Ishikawa (cell line): ENCODE measurements around the gene PFDN4.

ENCODE experiments used
- CEBPB ChIP-seq: IDR thresholded peaks from 2 replicates; pipeline ENCODE4 v1.6.1; 2012
- CREB1 ChIP-seq: IDR thresholded peaks from 2 replicates; pipeline ENCODE4 v1.6.1; 2012; ENCODE audit warnings: low read depth
- EGR1 ChIP-seq: IDR thresholded peaks from 2 replicates; pipeline ENCODE4 v1.6.1; 2012
- EP300 ChIP-seq: IDR thresholded peaks from 2 replicates; pipeline ENCODE4 v1.6.1; 2012; ENCODE audit warnings: borderline replicate concordance
- FOXM1 ChIP-seq: IDR thresholded peaks from 2 replicates; pipeline ENCODE4 v1.6.1; 2012; ENCODE audit warnings: low read depth, borderline replicate concordance
- NFIC ChIP-seq: IDR thresholded peaks from 2 replicates; pipeline ENCODE4 v1.6.1; 2012
- RAD21 ChIP-seq: IDR thresholded peaks from 2 replicates; pipeline ENCODE4 v1.6.1; 2012; ENCODE audit warnings: low read depth
- TAF1 ChIP-seq: IDR thresholded peaks from 2 replicates; pipeline ENCODE4 v1.6.1; 2012; ENCODE audit warnings: low read depth, mild to moderate bottlenecking
- TCF12 ChIP-seq: IDR thresholded peaks from 2 replicates; pipeline ENCODE4 v1.6.1; 2012; ENCODE audit warnings: low read depth
- TEAD4 ChIP-seq: IDR thresholded peaks from 2 replicates; pipeline ENCODE4 v1.6.1; 2012
- YY1 ChIP-seq: IDR thresholded peaks from 2 replicates; pipeline ENCODE4 v1.6.1; 2012; ENCODE audit warnings: low read depth
- ZBTB7A ChIP-seq: IDR thresholded peaks from 2 replicates; pipeline ENCODE4 v1.6.1; 2012; ENCODE audit warnings: low read depth
- TF ChIP-seq, protein P1 (sequence below): IDR thresholded peaks from 2 replicates; pipeline ENCODE4 v1.6.1; 2012; ENCODE audit warnings: low read depth, mild to moderate bottlenecking
- TF ChIP-seq, protein P2 (sequence below): IDR thresholded peaks from 2 replicates; pipeline ENCODE4 v1.6.1; 2012
- TF ChIP-seq, protein P3 (sequence below): IDR thresholded peaks from 2 replicates; pipeline ENCODE4 v1.6.1; 2012

The PFDN4 gene

DNA sequence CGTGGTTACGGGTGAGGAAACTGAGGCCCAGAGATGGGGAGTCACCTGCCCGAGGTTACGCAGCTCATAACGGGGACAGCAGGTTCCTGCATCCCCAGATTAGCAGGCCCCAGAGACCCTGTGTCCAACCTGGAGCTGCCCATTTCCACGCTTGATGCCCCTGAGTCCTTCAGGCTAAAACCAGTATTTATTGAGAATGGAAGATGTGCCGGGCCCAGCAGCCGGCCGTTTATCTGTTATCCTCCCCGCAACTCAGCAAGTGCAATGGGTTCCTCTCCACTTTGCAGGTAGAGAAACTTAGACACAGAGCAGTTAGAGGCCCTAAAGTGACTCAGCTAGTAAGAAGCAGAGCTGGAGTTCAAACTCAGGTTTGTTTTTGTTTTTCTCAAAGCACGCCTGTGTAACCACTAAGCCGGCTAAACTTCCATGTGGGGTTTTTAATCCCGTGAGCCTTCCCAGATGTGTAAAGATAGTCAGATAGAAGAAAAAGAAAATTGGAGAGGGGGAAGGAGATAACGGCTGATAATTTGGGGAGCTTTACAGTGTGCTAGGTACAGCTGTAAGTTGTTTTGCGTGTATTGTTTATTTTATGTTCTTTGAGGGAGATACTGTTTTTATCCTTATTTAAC is 775 bp downstream of the PFDN4 start:
- TF ChIP-seq RAD21: no peak
- no peak for TF ChIP-seq CEBPB
- TF ChIP-seq, protein P1, sequence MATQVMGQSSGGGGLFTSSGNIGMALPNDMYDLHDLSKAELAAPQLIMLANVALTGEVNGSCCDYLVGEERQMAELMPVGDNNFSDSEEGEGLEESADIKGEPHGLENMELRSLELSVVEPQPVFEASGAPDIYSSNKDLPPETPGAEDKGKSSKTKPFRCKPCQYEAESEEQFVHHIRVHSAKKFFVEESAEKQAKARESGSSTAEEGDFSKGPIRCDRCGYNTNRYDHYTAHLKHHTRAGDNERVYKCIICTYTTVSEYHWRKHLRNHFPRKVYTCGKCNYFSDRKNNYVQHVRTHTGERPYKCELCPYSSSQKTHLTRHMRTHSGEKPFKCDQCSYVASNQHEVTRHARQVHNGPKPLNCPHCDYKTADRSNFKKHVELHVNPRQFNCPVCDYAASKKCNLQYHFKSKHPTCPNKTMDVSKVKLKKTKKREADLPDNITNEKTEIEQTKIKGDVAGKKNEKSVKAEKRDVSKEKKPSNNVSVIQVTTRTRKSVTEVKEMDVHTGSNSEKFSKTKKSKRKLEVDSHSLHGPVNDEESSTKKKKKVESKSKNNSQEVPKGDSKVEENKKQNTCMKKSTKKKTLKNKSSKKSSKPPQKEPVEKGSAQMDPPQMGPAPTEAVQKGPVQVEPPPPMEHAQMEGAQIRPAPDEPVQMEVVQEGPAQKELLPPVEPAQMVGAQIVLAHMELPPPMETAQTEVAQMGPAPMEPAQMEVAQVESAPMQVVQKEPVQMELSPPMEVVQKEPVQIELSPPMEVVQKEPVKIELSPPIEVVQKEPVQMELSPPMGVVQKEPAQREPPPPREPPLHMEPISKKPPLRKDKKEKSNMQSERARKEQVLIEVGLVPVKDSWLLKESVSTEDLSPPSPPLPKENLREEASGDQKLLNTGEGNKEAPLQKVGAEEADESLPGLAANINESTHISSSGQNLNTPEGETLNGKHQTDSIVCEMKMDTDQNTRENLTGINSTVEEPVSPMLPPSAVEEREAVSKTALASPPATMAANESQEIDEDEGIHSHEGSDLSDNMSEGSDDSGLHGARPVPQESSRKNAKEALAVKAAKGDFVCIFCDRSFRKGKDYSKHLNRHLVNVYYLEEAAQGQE: no peak
- no peak for TF ChIP-seq TAF1
- no peak for TF ChIP-seq NFIC

DNA sequence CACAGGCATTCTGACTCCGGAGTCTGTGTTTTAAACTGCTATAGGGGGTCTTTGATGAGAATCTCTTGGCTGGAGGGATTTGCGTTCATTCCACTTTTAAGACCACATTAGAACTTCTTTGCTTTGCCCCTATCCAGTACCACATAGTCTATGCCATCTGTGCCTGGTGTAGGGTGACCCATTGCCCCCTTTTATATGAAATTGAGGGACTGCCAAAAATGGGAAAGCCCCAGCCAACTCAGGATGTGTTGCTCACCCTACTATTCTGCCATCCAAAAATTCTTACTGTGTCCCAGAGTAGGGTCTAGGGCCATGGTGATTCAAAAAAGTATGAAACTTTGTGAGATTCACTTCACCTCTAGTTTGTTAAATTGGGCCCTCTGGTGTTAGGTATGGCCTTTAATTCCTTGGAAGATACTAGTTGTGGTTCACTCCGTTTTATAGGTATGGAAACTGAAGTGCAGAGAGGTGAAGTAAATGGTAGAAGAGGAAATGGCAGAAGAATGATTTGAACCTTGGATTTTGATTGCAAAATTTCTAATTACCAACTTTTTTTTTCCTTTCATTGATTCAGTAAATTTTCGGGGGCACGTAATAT is 1.4 kb downstream of the PFDN4 start:
- TF ChIP-seq TAF1 (no peak), YY1 (no peak), TEAD4 (no peak), TCF12 (no peak), CREB1 (no peak), EP300 (no peak), RAD21 (no peak), EGR1 (no peak), CEBPB (no peak)
- TF ChIP-seq, protein P2, sequence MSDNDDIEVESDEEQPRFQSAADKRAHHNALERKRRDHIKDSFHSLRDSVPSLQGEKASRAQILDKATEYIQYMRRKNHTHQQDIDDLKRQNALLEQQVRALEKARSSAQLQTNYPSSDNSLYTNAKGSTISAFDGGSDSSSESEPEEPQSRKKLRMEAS: no peak

DNA sequence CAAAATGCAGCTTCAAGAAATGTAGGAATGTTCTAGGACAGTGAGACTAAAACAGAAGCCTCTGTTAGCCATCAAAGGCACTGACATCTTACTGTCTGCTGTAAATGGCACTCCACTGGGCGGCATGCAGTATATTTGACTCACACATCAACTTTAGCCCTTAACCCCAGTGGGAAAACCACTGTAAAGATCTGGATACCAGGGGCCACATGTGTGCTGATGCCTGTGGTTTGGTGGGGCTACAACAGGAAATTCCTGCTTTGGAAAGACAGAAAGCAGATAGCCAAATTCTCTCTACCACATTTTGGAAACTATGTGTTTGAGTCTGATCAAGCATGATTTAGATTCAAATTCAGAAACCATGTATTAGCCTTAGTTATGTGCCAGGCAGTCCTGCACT is 4.3 kb downstream of the PFDN4 start:
- TF ChIP-seq NFIC: no peak
- no peak for TF ChIP-seq TAF1
- TF ChIP-seq EGR1: no peak
- TF ChIP-seq CEBPB: no peak
- TF ChIP-seq YY1: no peak
- TF ChIP-seq RAD21: no peak
- TF ChIP-seq, protein P1: no peak
- TF ChIP-seq TCF12: no peak
- TF ChIP-seq, protein P3, sequence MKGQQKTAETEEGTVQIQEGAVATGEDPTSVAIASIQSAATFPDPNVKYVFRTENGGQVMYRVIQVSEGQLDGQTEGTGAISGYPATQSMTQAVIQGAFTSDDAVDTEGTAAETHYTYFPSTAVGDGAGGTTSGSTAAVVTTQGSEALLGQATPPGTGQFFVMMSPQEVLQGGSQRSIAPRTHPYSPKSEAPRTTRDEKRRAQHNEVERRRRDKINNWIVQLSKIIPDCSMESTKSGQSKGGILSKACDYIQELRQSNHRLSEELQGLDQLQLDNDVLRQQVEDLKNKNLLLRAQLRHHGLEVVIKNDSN: no peak
- TF ChIP-seq, protein P2: no peak
- no peak for TF ChIP-seq CREB1
- TF ChIP-seq FOXM1: no peak
- TF ChIP-seq ZBTB7A: no peak
- TF ChIP-seq TEAD4: no peak
- no peak for TF ChIP-seq EP300

DNA sequence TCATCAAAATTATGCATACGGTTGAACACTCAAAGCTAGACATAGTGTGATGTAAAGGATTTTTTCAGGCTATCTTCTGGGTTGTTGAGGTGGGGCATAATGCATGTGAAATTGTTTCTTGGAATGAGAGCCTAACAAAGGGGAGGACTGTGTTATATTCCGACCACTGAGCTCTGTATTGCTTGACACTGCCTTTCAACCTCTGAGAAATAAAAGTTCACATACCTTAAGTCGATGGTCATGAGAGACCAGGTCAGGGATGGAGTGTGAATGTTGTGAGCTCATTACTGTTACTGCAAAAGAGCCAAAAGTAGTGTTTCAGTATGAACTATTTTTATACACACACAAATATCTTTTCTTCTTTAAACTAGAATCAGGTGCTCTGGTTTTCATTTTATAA is 5.0 kb downstream of the PFDN4 start:
- TF ChIP-seq, protein P2: no peak
- TF ChIP-seq, protein P3: no peak
- TF ChIP-seq, protein P1: no peak
- TF ChIP-seq CEBPB (no peak), RAD21 (no peak), CREB1 (no peak), EGR1 (no peak), TEAD4 (no peak), EP300 (no peak), NFIC (no peak), FOXM1 (no peak)
